ENCODE measurements around the gene HIP1R.
"Not testable (repeated sequence)": the region's sequence is repeated elsewhere in the genome, so short reads cannot be mapped to it uniquely, and the experiment has no call there.

The HIP1R gene, protein sequence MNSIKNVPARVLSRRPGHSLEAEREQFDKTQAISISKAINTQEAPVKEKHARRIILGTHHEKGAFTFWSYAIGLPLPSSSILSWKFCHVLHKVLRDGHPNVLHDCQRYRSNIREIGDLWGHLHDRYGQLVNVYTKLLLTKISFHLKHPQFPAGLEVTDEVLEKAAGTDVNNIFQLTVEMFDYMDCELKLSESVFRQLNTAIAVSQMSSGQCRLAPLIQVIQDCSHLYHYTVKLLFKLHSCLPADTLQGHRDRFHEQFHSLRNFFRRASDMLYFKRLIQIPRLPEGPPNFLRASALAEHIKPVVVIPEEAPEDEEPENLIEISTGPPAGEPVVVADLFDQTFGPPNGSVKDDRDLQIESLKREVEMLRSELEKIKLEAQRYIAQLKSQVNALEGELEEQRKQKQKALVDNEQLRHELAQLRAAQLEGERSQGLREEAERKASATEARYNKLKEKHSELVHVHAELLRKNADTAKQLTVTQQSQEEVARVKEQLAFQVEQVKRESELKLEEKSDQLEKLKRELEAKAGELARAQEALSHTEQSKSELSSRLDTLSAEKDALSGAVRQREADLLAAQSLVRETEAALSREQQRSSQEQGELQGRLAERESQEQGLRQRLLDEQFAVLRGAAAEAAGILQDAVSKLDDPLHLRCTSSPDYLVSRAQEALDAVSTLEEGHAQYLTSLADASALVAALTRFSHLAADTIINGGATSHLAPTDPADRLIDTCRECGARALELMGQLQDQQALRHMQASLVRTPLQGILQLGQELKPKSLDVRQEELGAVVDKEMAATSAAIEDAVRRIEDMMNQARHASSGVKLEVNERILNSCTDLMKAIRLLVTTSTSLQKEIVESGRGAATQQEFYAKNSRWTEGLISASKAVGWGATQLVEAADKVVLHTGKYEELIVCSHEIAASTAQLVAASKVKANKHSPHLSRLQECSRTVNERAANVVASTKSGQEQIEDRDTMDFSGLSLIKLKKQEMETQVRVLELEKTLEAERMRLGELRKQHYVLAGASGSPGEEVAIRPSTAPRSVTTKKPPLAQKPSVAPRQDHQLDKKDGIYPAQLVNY

DNA sequence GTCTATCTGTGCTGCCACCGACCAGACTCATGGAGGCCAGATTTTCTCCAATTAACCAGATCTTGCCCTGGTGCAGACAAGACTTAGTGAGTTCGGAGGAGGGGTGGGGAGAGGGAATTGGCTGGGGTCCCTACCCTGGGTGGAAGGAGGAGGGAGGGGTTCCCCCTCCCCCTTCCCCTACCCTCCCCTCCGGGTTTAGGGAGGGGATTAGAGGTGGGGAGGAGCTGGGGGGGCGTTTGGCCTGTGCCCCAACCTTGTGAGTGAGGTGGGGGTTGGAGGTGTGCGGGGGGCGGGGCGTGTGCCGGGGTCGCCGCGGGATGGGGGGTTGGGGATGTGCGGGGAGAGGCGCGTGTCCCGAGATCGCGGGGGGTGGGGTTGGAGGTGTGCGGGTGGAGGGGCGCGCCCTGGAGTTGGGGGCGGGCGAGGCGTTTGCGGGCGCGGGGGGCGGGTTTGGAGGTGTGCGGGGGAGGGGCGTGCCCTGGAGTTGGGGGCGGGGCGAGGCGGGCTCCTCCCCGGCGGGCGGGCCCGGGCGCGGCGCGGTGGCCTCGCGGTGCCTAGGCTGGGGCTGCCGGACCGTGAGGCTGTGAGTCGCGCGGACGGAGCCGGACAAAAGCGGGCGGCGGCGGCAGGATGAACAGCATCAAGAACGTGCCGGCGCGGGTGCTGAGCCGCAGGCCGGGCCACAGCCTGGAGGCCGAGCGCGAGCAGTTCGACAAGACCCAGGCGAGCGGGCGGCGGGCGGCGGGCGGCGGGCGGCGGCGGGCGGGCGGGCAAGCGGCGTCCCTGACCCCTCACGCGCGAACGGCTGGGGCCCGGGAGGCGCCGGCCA is at the start of gene HIP1R:
TSS of gene HIP1R (plus strand) at position 537 of the 829 bp plus-strand sequence. CDS start at position 631, 94 bp downstream.
- peak in 1 of 2 experiments; percentile 9 for DNase-seq

DNA sequence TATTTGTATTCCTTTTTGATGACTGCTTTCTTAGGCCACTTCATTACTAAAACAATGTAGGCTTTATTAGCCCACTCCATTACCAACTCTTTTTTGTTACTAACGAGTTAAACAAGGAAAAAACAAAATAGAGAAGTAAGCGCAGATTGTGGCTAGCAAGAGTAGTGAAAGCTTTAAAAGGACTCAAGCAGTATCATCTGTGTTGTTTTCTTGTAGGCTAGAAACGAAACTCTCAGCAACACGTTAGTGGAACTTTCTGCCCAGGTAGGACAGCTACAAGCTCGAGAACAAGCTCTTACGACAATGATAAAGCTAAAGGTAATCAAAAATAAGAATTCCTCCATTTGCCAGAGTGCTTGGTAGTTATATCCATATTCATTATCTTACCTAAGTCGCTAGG is 49.8 kb upstream of the HIP1R start:
- peak in 1 of 2 experiments; percentile 4 for DNase-seq

DNA sequence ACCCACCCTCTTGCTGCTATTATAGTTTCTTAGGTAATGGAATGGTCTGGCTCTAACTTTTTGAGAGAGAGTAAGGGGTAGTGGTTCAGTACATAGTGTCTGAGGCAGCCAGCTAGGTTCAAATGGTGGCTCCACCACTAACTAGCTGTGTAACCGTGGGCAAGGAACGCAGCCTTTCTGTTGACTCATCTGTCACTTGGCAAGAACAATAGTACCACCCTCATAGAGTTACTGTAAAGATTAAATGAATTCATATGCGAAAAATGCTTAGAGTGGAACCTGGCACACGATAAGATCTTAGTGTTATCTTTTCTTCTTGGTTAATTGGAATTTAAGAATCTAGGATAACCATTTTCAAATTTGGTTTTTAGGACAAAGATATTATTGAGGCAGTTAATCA is 46.9 kb upstream of the HIP1R start:
- no peak for DNase-seq

DNA sequence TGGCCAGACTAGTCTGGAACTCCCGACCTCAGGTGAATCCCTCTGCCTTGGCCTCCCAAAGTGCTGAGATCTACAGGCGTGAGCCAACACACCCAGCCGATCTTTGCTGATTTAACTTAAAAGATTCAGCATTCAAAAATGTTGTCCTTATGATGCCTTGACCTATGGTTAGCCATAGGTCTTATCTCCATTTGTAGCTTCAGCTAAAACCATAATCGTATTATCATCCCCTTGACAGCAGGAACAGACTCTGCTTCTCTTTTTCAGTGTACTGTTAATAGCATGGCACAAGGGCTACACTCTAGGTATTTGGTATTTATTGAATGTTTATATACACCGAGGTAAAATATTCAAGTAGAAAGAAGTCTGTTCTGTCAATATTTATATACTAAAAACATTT is 45.6 kb upstream of the HIP1R start:
- no peak for DNase-seq

DNA sequence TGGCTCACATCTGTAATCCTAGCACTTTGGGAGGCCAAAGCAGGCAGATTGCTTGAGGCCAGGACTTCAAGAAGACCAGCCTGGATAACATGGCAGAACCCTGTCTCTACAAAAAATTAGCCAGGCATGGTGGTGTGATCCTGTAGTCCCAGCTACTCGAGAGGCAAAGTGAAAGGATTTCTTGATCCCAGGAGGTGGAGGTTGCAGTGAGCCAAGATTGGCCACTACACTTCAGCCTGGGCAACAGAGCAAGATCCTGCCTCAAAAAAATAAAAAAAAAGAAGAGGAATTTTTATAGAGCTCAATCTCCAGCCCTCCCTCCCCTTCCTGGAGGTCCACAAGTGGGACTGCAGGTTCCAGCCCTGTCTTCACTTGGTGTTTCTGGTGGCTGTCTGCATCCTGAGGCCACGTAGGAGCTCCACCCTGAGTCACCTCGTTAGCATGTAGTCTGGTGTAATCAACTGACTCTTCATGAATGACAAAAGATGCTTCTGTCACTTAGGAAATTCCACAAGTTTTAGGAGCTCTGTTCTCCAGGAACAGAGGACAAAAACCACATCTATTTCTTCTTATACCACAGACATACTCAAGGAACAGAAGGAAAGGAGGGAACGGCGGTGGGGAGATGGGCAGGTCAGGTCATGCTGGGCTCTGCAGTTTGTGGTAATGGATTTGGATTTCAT is 44.7 kb upstream of the HIP1R start:
- DNase-seq, result no peak

DNA sequence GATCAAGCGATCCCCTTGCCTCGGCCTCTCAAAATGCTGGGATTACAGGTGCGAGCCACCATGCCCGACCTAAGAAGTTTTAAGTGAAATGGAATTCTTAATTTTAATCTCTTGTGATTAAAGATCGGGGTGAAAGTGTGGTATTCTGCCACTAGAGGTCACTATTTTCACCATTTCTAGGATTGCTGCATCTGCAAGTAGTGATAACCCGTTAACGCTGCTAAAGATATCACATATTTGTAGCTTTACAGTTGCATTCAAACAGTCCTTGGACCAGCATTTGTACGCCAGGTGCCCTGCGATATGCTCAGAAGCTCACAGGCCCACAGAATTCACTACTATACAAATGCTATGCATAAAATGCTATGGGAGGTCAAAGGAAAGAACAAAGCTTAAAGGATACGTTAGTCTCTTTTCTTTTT is 41.6 kb upstream of the HIP1R start:
- DNase-seq, result peak; percentile 76 to 89

DNA sequence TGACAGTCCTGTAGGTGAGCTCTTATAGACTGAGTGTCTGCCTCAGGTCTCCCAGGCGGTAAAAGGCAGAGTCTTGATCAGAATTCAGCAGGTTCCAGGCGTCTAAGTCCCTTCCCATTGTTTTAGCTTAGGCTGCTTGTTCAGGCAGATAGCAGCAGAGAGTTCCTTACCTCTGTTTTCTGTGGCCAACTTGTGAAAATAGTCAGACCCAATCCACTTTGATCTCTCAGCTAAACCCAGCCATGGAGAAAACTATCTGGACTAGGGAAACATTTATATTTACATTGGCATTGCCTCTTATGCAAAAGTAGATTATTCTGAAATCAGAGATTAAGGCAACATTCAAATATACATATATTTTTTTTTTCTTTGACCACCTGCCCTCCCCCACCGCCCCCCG is 39.5 kb upstream of the HIP1R start:
- DNase-seq, result no peak

DNA sequence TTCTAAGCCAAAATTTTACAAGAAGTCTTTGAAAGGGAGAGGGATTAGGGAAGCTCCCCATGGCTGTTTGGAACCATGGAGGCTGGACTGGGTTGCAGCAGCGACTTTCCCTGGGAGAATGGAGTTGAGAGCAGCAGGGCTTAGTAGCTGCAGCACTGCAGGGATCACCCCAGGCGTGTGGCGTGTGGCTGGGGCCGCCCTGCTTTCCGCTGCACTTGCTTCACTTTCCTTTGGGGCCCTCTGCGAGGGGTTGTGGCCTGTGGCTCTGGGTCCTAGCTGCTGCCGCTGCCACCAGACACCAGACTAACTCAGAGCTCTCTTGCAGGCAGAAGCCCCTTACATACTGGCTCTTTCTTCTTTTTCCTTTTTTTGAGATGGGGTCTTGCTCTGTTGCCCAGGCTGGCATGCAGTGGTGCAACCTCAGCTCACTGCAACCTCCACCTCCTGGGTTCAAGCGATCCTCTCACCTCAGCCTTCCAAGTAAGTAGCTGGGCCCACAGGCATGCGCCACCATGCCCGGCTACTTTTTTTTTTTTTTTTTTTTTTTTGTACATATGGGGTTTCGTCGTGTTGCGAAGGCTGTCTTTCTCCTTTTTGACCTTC is 35.5 kb upstream of the HIP1R start:
- DNase-seq, result no peak

DNA sequence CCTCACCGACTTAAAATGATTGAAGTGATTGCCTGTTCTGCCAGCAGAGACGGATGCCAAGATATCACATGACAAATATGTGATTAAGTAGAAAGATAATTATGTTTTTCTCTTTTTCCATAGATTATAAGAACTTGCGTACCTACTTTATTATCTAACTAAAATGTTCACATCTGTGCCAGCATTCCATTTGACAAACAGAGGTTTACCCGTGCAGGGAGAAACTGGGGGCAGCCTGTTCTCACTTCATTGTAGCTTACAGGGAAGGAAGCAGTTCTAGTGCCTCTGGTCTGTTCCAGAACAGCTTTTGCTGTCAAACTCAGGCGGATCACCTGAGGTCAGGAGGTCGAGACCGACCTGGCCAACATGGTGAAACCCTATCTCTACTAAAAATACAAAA is 31.3 kb upstream of the HIP1R start:
- no peak for DNase-seq

DNA sequence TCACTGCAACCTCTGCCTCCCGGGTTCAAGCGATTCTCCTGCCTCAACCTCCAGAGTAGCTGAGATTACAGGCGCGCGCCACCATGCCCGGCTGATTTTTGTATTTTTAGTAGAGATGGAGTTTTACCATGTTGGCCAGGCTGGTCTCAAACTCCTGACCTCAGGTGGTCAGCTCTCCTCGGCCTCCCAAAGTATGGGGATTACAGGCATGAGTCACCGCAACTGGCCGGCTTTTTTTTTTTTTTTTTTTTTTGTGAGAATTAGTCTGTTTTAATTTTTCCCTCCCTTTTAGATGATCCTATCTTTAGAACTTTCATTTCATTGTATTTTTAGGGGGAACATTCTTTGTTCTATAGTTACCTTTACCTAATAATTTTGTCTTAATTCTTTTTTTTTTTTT is 30.3 kb upstream of the HIP1R start:
- DNase-seq, result not testable (repeated sequence)

DNA sequence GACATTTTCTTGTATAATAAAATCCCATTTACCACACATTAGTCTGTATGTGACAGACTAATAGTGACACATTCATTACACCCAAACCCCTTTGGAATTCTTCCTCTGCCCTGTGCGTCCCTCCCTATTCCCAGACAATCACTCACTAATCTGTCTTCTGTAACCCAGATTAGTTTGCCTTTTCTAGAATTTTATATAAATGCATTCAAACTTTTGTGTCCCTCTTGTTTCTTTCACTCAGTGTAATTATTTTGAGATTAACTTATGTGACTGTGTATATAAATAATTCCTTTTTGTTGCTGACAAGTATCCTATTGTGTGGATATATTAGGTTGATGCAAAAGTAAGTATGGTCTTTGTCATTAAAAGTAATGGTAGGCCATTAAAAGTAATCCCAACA is 27.6 kb upstream of the HIP1R start:
- no peak for DNase-seq

DNA sequence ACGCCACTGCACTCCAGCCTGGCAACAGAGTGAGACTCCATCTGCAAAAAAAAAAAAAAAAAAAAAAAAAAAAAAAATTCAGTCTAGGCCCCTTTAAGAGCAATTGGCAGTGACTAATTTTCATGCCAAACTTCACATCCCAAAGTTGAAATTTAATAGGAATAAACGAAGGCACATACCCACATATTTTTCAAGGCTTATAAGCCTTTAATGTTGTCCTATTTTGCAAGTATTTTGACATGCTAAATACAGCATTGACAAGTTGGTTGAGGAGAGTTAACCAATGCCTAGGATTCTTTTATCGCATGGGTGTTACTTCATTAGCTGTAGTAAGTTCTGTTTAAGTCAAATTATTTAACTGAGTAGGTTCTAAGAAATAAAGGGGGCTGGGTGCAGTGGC is 23.5 kb upstream of the HIP1R start:
- DNase-seq, result no peak

DNA sequence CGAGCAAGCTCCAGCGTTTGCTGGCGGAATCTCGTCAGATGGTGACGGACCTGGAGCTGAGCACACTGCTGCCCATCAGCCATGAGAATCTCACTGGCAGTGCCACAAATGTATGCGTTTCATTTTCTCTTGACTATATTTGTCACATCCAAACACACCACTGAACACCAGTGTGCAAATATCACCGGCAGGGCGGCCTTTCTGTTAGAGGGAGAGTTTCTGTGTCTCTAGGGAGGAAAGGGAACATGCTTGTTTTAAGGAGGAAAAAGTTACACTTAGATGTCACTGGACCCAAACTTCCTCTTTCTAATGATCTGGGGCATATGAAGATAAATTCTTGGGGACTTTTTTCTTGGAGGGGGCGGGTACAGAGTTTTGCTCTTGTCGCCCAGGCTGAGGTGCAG is 21.9 kb upstream of the HIP1R start:
- DNase-seq, result peak; percentile 80 to 90

DNA sequence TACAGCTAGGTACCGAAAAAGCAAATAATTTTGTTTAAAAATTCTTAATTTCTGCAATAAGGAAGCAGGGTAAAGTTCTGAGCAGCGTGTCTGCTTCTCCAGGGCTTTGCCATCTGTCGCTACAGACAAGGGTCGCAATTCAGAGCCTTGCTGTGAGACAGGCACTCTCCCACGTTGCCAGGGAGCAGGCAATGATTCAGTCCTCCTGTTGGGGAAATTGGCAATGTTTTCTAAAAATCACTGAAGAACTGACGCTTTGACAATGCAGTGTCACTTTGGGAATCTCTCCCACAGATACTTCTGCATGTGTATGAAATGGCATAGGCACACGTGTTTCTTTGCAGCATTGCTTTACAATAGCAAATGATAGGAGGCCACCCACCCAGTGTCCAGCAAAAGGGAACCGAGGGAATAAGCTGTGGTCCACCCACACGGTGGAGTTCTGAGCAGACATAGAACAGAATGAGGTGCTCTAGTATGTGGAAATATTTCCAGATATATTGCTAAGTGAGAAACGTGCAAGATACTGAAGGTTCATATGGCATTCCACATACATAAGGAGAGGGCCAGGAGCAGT is 16.0 kb upstream of the HIP1R start:
- no peak for DNase-seq

DNA sequence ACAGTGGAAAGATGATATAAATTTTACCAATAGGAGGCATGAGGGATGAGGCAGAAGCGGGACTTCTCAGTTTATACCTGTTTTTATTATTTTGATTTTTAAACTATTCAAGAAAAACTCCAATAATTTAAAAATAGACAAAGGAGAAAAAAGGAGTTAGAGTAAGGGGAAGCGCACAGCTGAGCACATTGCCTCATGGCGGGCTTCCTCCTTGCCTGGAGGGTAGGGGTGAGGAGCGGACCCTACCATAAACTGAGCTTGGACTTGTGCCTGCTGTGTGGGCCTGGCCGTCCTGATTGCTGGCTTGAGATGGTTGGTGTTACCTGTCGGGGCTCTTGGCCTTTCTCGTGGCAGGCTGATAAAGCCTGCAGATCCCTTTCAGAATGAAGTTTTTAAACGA is 15.1 kb upstream of the HIP1R start:
- no peak for DNase-seq

DNA sequence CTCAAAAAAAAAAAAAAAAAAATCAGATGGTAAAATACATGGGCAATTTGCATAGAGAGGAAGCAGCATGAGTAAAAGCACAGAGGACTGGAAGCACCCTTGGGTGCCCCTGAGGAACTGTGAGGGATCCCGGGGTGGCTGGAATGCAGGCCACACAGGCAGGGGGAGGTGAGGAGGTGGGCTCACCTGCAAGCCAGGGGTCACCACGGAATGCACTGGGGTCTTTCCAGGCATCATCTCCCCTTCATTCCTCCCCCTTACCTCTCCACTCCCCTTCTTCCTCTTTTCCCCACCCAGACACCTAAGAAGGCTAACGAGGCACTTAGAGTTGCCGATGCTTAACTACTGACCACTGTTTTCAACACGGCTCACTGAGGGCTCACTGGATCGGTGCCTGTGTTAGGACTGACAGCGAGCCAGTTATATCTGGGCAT is 14.4 kb upstream of the HIP1R start:
- no peak for DNase-seq

DNA sequence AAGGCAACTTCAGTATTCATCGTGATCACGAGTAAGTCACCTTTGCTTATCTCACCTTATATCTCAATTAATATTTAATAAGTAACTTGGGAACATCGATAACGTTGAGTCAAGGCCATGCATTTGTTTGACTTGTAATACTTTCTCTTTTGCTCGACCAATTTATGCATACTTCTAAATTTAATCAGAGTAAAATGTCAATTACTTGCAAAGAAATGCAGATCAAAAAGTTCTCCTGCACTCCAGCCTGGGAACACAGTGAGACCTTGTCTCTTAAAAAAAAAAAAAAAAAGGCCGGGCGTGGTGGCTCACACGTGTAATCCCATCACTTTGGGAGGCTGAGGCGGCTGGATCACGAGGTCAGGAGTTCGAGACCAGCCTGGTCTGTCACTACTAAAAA is 11.8 kb upstream of the HIP1R start:
- no peak for DNase-seq

DNA sequence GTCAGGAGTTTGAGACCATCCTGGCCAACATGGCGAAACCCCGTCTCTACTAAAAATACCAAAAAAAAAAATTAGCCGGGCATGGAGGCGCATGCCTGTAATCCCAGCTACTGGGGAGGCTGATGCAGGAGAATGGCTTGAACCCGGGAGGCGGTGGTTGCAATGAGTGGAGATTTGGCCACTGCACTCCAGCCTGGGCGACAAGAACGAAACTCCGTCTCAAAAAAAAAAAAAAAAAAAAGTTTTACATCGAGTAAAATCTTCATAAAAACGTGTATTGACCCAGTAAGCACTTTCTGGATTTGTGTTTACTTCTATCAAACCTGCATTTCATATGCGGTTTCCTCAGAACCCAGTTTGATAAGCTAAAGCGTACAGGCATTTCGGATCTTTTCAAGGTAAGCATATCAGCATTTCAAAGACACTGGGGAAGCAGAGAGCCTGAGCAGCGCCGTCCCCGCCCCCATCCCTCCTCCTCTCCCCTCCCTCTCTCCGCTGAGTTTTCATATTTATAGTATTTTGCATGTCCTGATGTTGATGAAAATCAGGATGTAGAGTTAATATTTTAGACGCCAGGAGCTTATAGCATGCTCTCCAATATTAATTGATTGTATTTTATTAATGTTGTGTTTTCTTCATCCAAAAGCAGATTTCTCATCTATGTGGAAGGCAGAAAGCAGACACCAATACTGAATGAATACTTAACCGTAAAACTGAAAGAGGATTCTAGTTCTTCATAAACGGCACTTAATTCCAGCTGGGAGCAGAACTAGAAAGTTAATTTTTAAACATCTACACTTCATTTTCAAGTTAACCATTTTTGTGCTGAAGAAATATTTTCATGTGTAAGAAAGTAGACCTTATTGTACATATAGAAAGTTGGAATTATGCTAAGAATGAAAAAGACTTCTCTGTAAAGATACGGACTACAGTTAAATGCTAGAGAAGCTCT is 9.2 kb upstream of the HIP1R start:
- DNase-seq, result no peak

DNA sequence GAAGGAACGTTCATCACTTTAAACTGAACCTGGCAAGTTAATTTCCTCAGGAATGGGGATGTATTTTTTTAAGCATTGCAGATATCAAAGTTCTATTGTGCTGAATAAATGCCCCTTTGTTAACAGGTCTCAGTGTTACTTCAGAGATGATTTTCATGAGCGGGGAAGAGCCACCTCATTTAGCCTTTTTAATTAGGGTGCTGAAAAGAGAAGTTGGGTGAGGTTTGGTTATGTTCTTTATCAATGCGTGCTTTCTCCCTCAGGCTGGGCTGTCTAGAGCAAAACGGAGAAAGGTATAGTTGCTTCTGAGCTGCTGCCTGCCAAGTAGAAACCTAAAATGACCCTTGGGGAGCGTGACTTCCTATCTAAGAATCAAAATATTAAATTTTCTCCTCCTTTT is 8.0 kb upstream of the HIP1R start:
- DNase-seq, result no peak

Measured in Kasumi-1 (cell line).